ENCODE measurements around the gene MGAT5.

MGAT5 gene

GRCh38 chr2:134498654-134499053, 244.8 kb downstream of the MGAT5 start:
- DNase-seq (ENCODE audit: low read depth in 2 of 2, low spot score in 1 of 2), result no peak

- DNase-seq (ENCODE audit: low read depth in 2 of 2, low spot score in 1 of 2), result no peak
Measured at GRCh38 chr2:134499307-134499926, 245.5 kb downstream of the MGAT5 start.

GRCh38 chr2:134500211-134500935, 246.5 kb downstream of the MGAT5 start:
- no peak for DNase-seq (ENCODE audit: low read depth in 2 of 2, low spot score in 1 of 2)

GRCh38 chr2:134501476-134502091, 247.7 kb downstream of the MGAT5 start:
- no peak for DNase-seq (ENCODE audit: low read depth in 2 of 2, low spot score in 1 of 2)

- no peak for DNase-seq (ENCODE audit: low read depth in 2 of 2, low spot score in 1 of 2)
Measured at GRCh38 chr2:134502104-134502503, 248.2 kb downstream of the MGAT5 start.

All from stimulated activated CD8-positive, alpha-beta memory T cell treated with anti-CD3 and anti-CD28 coated beads, Interleukin-4, amount 100 ng/mL, for 1 hour (primary cell).